MCF 10A (cell line): ENCODE data around the gene AMBRA1. TPM values are rescaled to one million over a fixed set of nuclear protein-coding genes. Genes with fewer than 3 reads are reported as not detected.

Experiments used
- BruUV-seq: library from RNA; stranded (reverse); fragments of 400-500 nt; replicated peaks from 2 replicates; lab custom pipeline; 2021; lab: Mats Ljungman, UMichigan
- CTCF ChIA-PET: fragments of 300-600 bp; sonication (Branson Sonifier 250); formaldehyde crosslinking; extraction: SDS; loops from one replicate; lab custom pipeline; 2021; ENCODE audit warnings: antibody characterized with exemption, inconsistent platforms; lab: Yijun Ruan, JAX
- POLR2A ChIA-PET: fragments of 300-600, 350-650 bp; sonication (Branson Sonifier 250); formaldehyde crosslinking; extraction: SDS; loops from one replicate; lab custom pipeline; 2020; ENCODE audit warnings: antibody characterized with exemption, inconsistent platforms; lab: Yijun Ruan, JAX
- DNase-seq: peaks from one replicate; pipeline ENCODE4 v3.0.0-alpha.2; 2018; ENCODE audit not compliant: unreplicated experiment
- H3K27ac Mint-ChIP-seq: one replicate; pipeline ENCODE4 v1.8.0; 2022; ENCODE audit warnings: mild to moderate bottlenecking, low read depth, mixed read lengths; ENCODE audit not compliant: unreplicated experiment
- H3K27me3 Mint-ChIP-seq: one replicate; pipeline ENCODE4 v1.8.0; 2022; ENCODE audit warnings: mixed read lengths; ENCODE audit not compliant: insufficient read depth, unreplicated experiment
- H3K36me3 Mint-ChIP-seq: one replicate; pipeline ENCODE4 v1.8.0; 2022; ENCODE audit warnings: mild to moderate bottlenecking, moderate library complexity, mixed read lengths; ENCODE audit not compliant: insufficient read depth, unreplicated experiment
- H3K4me1 Mint-ChIP-seq: one replicate; pipeline ENCODE4 v1.8.0; 2022; ENCODE audit warnings: mixed read lengths; ENCODE audit not compliant: insufficient read depth, unreplicated experiment
- H3K4me3 Mint-ChIP-seq: one replicate; pipeline ENCODE4 v1.8.0; 2022; ENCODE audit warnings: mild to moderate bottlenecking, moderate library complexity, mixed read lengths; ENCODE audit not compliant: unreplicated experiment
- H3K9me3 Mint-ChIP-seq: one replicate; pipeline ENCODE4 v1.8.0; 2022; ENCODE audit warnings: mixed read lengths; ENCODE audit not compliant: unreplicated experiment
- CTCF ChIP-seq: fragments of 200-600 bp; IDR thresholded peaks from one replicate; pipeline ENCODE4 v1.8.0; 2022; ENCODE audit warnings: antibody characterized with exemption, mild to moderate bottlenecking; ENCODE audit not compliant: unreplicated experiment
- intact Hi-C: fragments of 100-400 bp; cut with micrococcal nuclease; formaldehyde crosslinking; loops from 2 replicates; pipeline ENCODE4 v1.14.1; 2022
- total RNA-seq: library from RNA; stranded (reverse); gene quantifications from 2 replicates; pipeline ENCODE4 v1.2.3, GENCODE V29; 2022

Gene AMBRA1
- total RNA-seq, 1 experiment from 2014 or later, result 19.6 TPM

DNA sequence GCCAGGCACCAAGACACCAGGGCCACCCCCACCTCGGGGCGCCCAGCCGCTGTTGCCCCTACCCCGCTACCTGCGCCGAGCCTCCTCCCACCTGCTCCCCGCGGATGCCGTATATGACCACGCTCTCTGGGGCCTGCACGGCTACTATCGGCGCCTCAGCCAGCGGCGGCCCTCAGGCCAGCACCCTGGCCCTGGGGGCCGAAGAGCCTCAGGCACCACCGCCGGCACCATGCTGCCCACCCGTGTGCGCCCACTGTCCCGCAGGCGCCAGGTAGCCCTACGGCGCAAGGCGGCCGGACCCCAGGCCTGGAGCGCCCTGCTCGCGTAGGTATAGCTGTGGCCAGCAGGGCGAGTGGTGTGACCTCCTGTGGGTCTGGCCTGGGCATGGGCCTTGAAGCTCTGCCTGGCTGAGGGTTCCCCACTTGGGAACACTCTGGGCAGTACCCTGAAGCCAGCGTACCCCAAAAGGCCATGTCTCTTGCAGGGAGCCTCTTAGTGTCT, 227.1 kb downstream of the AMBRA1 start:
- intact Hi-C loops, result no loop called here
- Mint-ChIP-seq H3K4me3 (no peak overlapping the region), H3K4me1 (peaks cover 10% of the 10 kb centered on the region), H3K27ac (no peak overlapping the region), H3K36me3 (peaks cover 13% of the 10 kb centered on the region), H3K27me3 (no peaks in the 10 kb centered on the region), H3K9me3 (no peaks in the 10 kb centered on the region)
- ChIA-PET POLR2A (interaction anchor here (1.3 kb wide), 1 partner anchor 10 kb away, joined by 3 read pairs; no protein-coding TSS in a partner anchor), CTCF (interaction anchor here (0.6 to 2.3 kb wide), 7 partner anchors 9 to 1232 kb away, joined by 3 to 7 read pairs (median 4); no protein-coding TSS in a partner anchor)
- no peak for TF ChIP-seq CTCF
- BruUV-seq, result no TSS peak
- DNase-seq, result no peak

DNA sequence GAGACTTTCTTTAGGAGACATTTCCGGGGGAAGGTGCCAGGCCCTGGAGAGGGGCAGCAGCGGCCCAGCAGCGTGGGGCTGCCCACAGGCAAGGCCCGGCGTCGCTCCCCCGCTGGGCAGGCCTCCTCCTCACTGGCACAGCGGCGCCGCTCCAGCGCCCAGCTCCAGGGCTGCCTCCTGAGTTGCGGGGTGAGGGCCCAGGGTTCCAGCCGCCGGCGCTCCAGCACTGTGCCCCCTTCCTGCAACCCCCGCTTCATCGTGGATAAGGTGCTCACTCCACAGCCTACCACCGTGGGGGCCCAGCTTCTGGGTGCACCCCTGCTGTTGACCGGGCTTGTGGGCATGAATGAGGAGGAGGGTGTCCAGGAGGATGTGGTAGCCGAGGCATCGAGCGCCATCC, 227.6 kb downstream of the AMBRA1 start:
- Mint-ChIP-seq H3K4me1 (peaks cover 10% of the 10 kb centered on the region), H3K27ac (no peak overlapping the region), H3K27me3 (no peaks in the 10 kb centered on the region), H3K4me3 (no peak overlapping the region), H3K9me3 (no peaks in the 10 kb centered on the region), H3K36me3 (peaks cover 13% of the 10 kb centered on the region)
- no TSS peak for BruUV-seq
- no peak for DNase-seq
- intact Hi-C loops, result no loop called here
- ChIA-PET POLR2A (interaction anchor here (1.3 kb wide), 1 partner anchor 10 kb away, joined by 3 read pairs; no protein-coding TSS in a partner anchor), CTCF (interaction anchor here (0.6 to 2.3 kb wide), 7 partner anchors 9 to 1233 kb away, joined by 3 to 8 read pairs (median 3); no protein-coding TSS in a partner anchor)
- no peak for TF ChIP-seq CTCF

- Mint-ChIP-seq H3K36me3 (peaks cover 13% of the 10 kb centered on the region), H3K27ac (no peak overlapping the region), H3K27me3 (no peaks in the 10 kb centered on the region), H3K4me1 (peaks cover 10% of the 10 kb centered on the region), H3K9me3 (no peaks in the 10 kb centered on the region), H3K4me3 (no peak overlapping the region)
- no peak for TF ChIP-seq CTCF
- POLR2A ChIA-PET, result interaction anchor here (0.6 to 1.7 kb wide), 3 partner anchors 13 to 703 kb away, joined by 3 to 4 read pairs (median 4); no protein-coding TSS in a partner anchor
- BruUV-seq, result no TSS peak
- no peak for DNase-seq
- CTCF ChIA-PET, result interaction anchor here (0.6 to 2.3 kb wide), 5 partner anchors 12 to 126 kb away, joined by 3 to 8 read pairs (median 3); no protein-coding TSS in a partner anchor
- intact Hi-C loops, result no loop called here
These were observed 229.0 kb downstream of the AMBRA1 start for GRCh38 chr11:46364791-46365190.

- no TSS peak for BruUV-seq
- Mint-ChIP-seq H3K9me3 (no peaks in the 10 kb centered on the region), H3K4me3 (no peak overlapping the region), H3K4me1 (peaks cover 10% of the 10 kb centered on the region), H3K27me3 (no peaks in the 10 kb centered on the region), H3K36me3 (peaks cover 11% of the 10 kb centered on the region), H3K27ac (no peak overlapping the region)
- POLR2A ChIA-PET, result interaction anchor here (0.5 kb wide), 1 partner anchor 149 kb away, joined by 3 read pairs; no protein-coding TSS in a partner anchor
- TF ChIP-seq CTCF, result no peak
- intact Hi-C loops, result no loop called here
- DNase-seq, result no peak
- CTCF ChIA-PET, result interaction anchor here (0.5 to 1.9 kb wide), 3 partner anchors 13 to 294 kb away, joined by 3 to 6 read pairs (median 3); no protein-coding TSS in a partner anchor
These were observed 229.8 kb downstream of the AMBRA1 start for GRCh38 chr11:46364056-46364455.
